Breast epithelium (tissue), 3 donors: ENCODE results near the gene TTC23.
"Not testable (repeated sequence)": the region's sequence is repeated elsewhere in the genome, so short reads cannot be mapped to it uniquely, and the experiment has no call there.

Source experiments
- CTCF ChIP-seq, 3 donors: fragments of 450-650 bp; IDR thresholded peaks; one replicate each; pipeline ENCODE4 v1.5.1; 2016 to 2017; ENCODE audit warnings: antibody characterized with exemption in 3 of 3, mild to moderate bottlenecking in 3 of 3, moderate library complexity in 3 of 3
- POLR2AphosphoS5 ChIP-seq, 3 donors: sonication (generic); formaldehyde crosslinking; IDR thresholded peaks; one replicate each; pipeline ENCODE4 v1.6.1; 2017; ENCODE audit warnings: antibody characterized with exemption in 3 of 3

- TF ChIP-seq POLR2AphosphoS5, CTCF (IDR thresholded peaks at IDR 0.05): not testable (repeated sequence)
Observed at GRCh38 chr15:99111641-99112040, 137.7 kb downstream of the TTC23 start.
